GM12878 (cell line): Measurements from ENCODE around the gene PITPNC1. TPM values are rescaled to one million over a fixed set of nuclear protein-coding genes. Genes with fewer than 3 reads are reported as not detected.

Experiments used
- ATAC-seq: fragments of 200-7000 bp; cut with Tn5 transposase; 3 replicates; pipeline ENCODE4 v1.9.1; 2020; ENCODE audit warnings: mild to moderate bottlenecking, moderate library complexity
- BruUV-seq: library from RNA; stranded (reverse); fragments of 400-500 nt; replicated peaks from 2 replicates; lab custom pipeline; 2021; lab: Mats Ljungman, UMichigan
- CTCF ChIA-PET: fragments of 300-600 bp; sonication (Branson Sonifier 250); formaldehyde crosslinking; extraction: SDS; loops from one replicate; lab custom pipeline; 2021; ENCODE audit warnings: inconsistent platforms; lab: Yijun Ruan, JAX
- POLR2A ChIA-PET: fragments of 350-600 bp; formaldehyde crosslinking; extraction: SDS; loops from one replicate; lab custom pipeline; 2021; ENCODE audit warnings: inconsistent platforms; lab: Charles Lee
- RAD21 ChIA-PET: fragments of 300-600 bp; sonication (Branson Sonifier 250); formaldehyde crosslinking; loops from one replicate; lab custom pipeline; 2023; ENCODE audit warnings: antibody characterized with exemption; ENCODE audit not compliant: unreplicated experiment; lab: Charles Lee
- SMC1A ChIA-PET: fragments of 300-600 bp; sonication (Branson Sonifier 250); formaldehyde crosslinking; loops from one replicate; lab custom pipeline; 2023; ENCODE audit not compliant: unreplicated experiment, uncharacterized antibody; lab: Charles Lee
- DNase-seq: peaks from one replicate; pipeline ENCODE4 v3.0.0-alpha.2; 2011; ENCODE audit warnings: low read depth, low spot score
- FAIRE-seq: peaks from 3 replicates; lab custom pipeline; 2011; peaks lifted over from hg19 to GRCh38; lab: Jason Lieb, UNC
- H2AFZ ChIP-seq: 2 replicates; pipeline ENCODE4 v1.6.0; 2011; ENCODE audit warnings: low read depth, low read length, control low read depth; ENCODE audit not compliant: control insufficient read depth
- H3K27ac ChIP-seq: 2 replicates; pipeline ENCODE4 v1.5.1; 2011; ENCODE audit warnings: control low read depth; ENCODE audit not compliant: control insufficient read depth, insufficient read depth
- H3K27me3 ChIP-seq, 2 experiments: replicated peaks in 1 of 2; 2 replicates each; pipeline versions ENCODE4 v1.6.0 to v1.6.1; 2011; ENCODE audit warnings: low read length in 1 of 2; ENCODE audit not compliant: control insufficient read depth in 2 of 2, insufficient read depth in 2 of 2
- H3K36me3 ChIP-seq, 2 experiments: 2 replicates each; pipeline ENCODE4 v1.5.1; 2011; ENCODE audit warnings: low read length in 1 of 2; ENCODE audit not compliant: control insufficient read depth in 2 of 2, insufficient read depth in 2 of 2
- H3K4me1 ChIP-seq: 2 replicates; pipeline ENCODE4 v1.6.1; 2011; ENCODE audit warnings: mild to moderate bottlenecking, low read length, moderate library complexity, mixed read lengths; ENCODE audit not compliant: control insufficient read depth, insufficient read depth
- H3K4me2 ChIP-seq: 2 replicates; pipeline ENCODE4 v1.6.0; 2011; ENCODE audit warnings: control low read depth; ENCODE audit not compliant: control insufficient read depth, insufficient read depth
- H3K4me3 ChIP-seq: fragments of 200-600 bp; sonication (generic); 2 replicates; pipeline ENCODE4 v1.5.1; 2016
- H3K79me2 ChIP-seq: 2 replicates; pipeline ENCODE4 v1.6.0; 2011; ENCODE audit warnings: low read length; ENCODE audit not compliant: control insufficient read depth, insufficient read depth
- H3K9ac ChIP-seq: 2 replicates; pipeline ENCODE4 v1.8.0; 2011; ENCODE audit warnings: low read length, control low read depth, mixed read lengths; ENCODE audit not compliant: control insufficient read depth, insufficient read depth
- H3K9me3 ChIP-seq: replicated peaks from 3 replicates; pipeline ENCODE4 v1.5.1; 2011; ENCODE audit warnings: mild to moderate bottlenecking, low read length; ENCODE audit not compliant: control insufficient read depth, insufficient read depth
- H4K20me1 ChIP-seq: 2 replicates; pipeline ENCODE4 v1.6.0; 2011; ENCODE audit not compliant: control insufficient read depth, insufficient read depth
- ATF7 ChIP-seq: fragments of 450-650 bp; IDR thresholded peaks from 2 replicates; pipeline ENCODE4 v1.6.1; 2016; ENCODE audit warnings: low read depth, mild to moderate bottlenecking
- BACH1 ChIP-seq: fragments of 450-650 bp; IDR thresholded peaks from 2 replicates; pipeline ENCODE4 v1.6.1; 2017; ENCODE audit warnings: mild to moderate bottlenecking, borderline replicate concordance
- BCL11A ChIP-seq: IDR thresholded peaks from 2 replicates; pipeline ENCODE4 v1.6.1; 2011; ENCODE audit warnings: low read depth, low read length
- BHLHE40 ChIP-seq, 2 experiments: fragments of 450-650 bp in 1 of 2; IDR thresholded peaks; 2 replicates each; pipeline ENCODE4 v1.6.1; 2011 to 2017; ENCODE audit warnings: low read depth in 2 of 2, borderline replicate concordance in 1 of 2, improper control_type of control experiment in 1 of 2, low read length in 1 of 2, mild to moderate bottlenecking in 1 of 2
- CHD4 ChIP-seq: fragments of 200-600 bp; sonication (generic); IDR thresholded peaks from 2 replicates; pipeline ENCODE4 v1.6.1; 2016; ENCODE audit warnings: mild to moderate bottlenecking
- FOS ChIP-seq: IDR thresholded peaks from 3 replicates; pipeline ENCODE4 v1.6.1; 2011; ENCODE audit warnings: borderline replicate concordance; ENCODE audit not compliant: insufficient read length; ENCODE audit errors: extremely low read depth
- FOXK2 ChIP-seq: fragments of 450-650 bp; IDR thresholded peaks from 2 replicates; pipeline ENCODE4 v1.6.1; 2017; ENCODE audit warnings: mild to moderate bottlenecking, moderate library complexity
- HCFC1 ChIP-seq: fragments of 150-350 bp; IDR thresholded peaks from 2 replicates; pipeline ENCODE4 v1.6.1; 2014; ENCODE audit warnings: low read length
- JUND ChIP-seq: IDR thresholded peaks from 2 replicates; pipeline ENCODE4 v1.6.1; 2012; ENCODE audit warnings: low read depth, mild to moderate bottlenecking, low read length, improper control_type of control experiment, moderate library complexity
- RB1 ChIP-seq: fragments of 450-650 bp; formaldehyde crosslinking; IDR thresholded peaks from 2 replicates; pipeline ENCODE4 v1.6.1; 2017; ENCODE audit warnings: mild to moderate bottlenecking, borderline replicate concordance
- RBBP5 ChIP-seq: fragments of 200-600 bp; sonication (generic); conservative IDR thresholded peaks from 2 replicates; pipeline ENCODE4 v1.6.1; 2016
- WGBS: methylation state at CpG from one replicate; pipeline ENCODE4 v1.1.6; 2016; ENCODE audit warnings: low lambda C conversion rate; ENCODE audit not compliant: insufficient replicate concordance, insufficient coverage; ENCODE audit errors: missing lambda C conversion rate; 5-methylcytosine and 5-hydroxymethylcytosine counted together
- in situ Hi-C: fragments of 300-500 bp; cut with MboI; formaldehyde crosslinking; loops from 9 replicates; pipeline ENCODE4 v1.14.3; 2018; ENCODE audit warnings: mixed read lengths
- intact Hi-C: fragments of 100-400 bp; cut with micrococcal nuclease; formaldehyde crosslinking; loops from one replicate; pipeline ENCODE4 v1.14.2; 2022; ENCODE audit not compliant: unreplicated experiment
- polyA plus RNA-seq, 11 experiments: library from polyadenylated mRNA; depleted of rRNA in 4 of 11; unstranded in 6 of 11; stranded (reverse) in 5 of 11; fragments of >200 nt; fragmentation: Nextera tagmentation in 4 of 11; fragmentation: Illumina TruSeq in 1 of 11; extraction: Ambion mirVana in 4 of 11; extraction: Trizol in 1 of 11; gene quantifications; 1 replicate in 1 of 11; 2 replicates in 10 of 11; pipeline versions ENCODE4 v1.2.1 to v1.2.3, GENCODE V29; 2011 to 2016; ENCODE audit warnings: inconsistent platforms in 2 of 11, missing spikeins in 2 of 11, low read depth in 1 of 11
- total RNA-seq, 4 experiments: library from RNA; depleted of rRNA in 3 of 4; stranded (reverse); fragments of >200 nt in 3 of 4; fragmentation: Illumina TruSeq in 1 of 4; extraction: Trizol in 1 of 4; gene quantifications; 2 replicates each; pipeline versions ENCODE4 v1.2.1 to v1.2.3, GENCODE V29; 2013 to 2021
- TF ChIP-seq, protein P1 (sequence below): fragments of 450-650 bp; IDR thresholded peaks from 2 replicates; pipeline ENCODE4 v1.6.1; 2017; ENCODE audit warnings: antibody characterized with exemption, mild to moderate bottlenecking, moderate library complexity
- TF ChIP-seq, protein P2 (sequence below): fragments of 450-650 bp; formaldehyde crosslinking; IDR thresholded peaks from 2 replicates; pipeline ENCODE4 v1.4.0; 2022; ENCODE audit warnings: mild to moderate bottlenecking, moderate library complexity
- TF ChIP-seq, protein P3 (sequence below): fragments of 450-650 bp; IDR thresholded peaks from 2 replicates; pipeline ENCODE4 v1.6.1; 2017; ENCODE audit warnings: mild to moderate bottlenecking, moderate library complexity

Gene PITPNC1
- total and polyA plus RNA-seq, 10 of the 15 experiments (the other 5 are each of a cell fraction or from before 2014, with no cell fraction given) = 12.2 to 62.4 (median 47.3) TPM

DNA sequence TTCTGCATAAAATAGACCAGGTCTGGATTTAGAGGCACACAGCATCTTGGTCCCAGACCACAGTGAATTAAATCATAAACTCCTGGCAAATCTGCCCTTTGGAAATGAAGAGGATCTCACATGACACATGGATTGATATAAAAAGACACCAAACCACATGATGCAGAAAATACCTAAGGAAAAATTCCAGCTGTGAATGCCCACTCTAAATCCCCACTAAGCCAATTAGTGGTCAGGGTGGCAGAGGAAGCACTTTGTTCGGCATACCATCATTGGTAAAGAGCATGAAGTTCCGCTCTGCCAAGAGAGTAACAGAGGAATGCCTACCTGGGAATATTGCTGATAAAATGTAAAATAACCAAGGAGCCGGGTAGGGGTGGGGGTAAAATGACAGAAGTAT lies 308.3 kb downstream of the PITPNC1 start:
- FAIRE-seq (no peak), DNase-seq (no peak), ATAC-seq (no peak)
- Histone ChIP-seq H3K27ac (no peak overlapping the region), H3K36me3 (no peaks in the 10 kb centered on the region; a peak in 1 of 4 replicates), H3K4me2 (no peak overlapping the region), H3K79me2 (no peaks in the 10 kb centered on the region), H2AFZ (no peak overlapping the region), H3K27me3 (no peaks in the 10 kb centered on the region), H4K20me1 (no peaks in the 10 kb centered on the region), H3K4me1 (peaks cover 18% of the 10 kb centered on the region), H3K4me3 (no peak overlapping the region), H3K9ac (no peak overlapping the region), H3K9me3 (no peaks in the 10 kb centered on the region)
- BruUV-seq = TSS peak; percentile 14
- CTCF ChIA-PET = interaction anchor here (1.2 to 6.7 kb wide), 4 partner anchors 10 to 311 kb away, joined by 3 to 84 read pairs (median 4); no protein-coding TSS in a partner anchor
- in situ Hi-C loops (loop anchor here (5.0 kb wide), 1 partner anchor 308 kb away; the partner anchor contains the start of gene PITPNC1), intact Hi-C loops (loop anchor here (5.0 kb wide), 1 partner anchor 108 kb away; no protein-coding TSS in a partner anchor)
- 85% methylated on average over 3 of the region's 3 CpGs for WGBS
- POLR2A ChIA-PET = interaction anchor here (0.6 to 1.5 kb wide), 2 partner anchors 9 to 35 kb away, joined by 3 read pairs; no protein-coding TSS in a partner anchor
- SMC1A ChIA-PET = interaction anchor here (0.7 to 5.9 kb wide), 8 partner anchors 13 to 309 kb away, joined by 3 to 101 read pairs (median 3); no protein-coding TSS in a partner anchor
- RAD21 ChIA-PET = interaction anchor here (0.7 to 1.1 kb wide), 2 partner anchors 30 to 202 kb away, joined by 3 read pairs; no protein-coding TSS in a partner anchor
- TF ChIP-seq ATF7 (no peak), JUND (no peak), BCL11A (no peak), RBBP5 (no peak), FOXK2 (no peak), BACH1 (no peak), FOS (no peak), HCFC1 (no peak), BHLHE40 (IDR thresholded peaks at IDR 0.05; ENCODE audit: borderline replicate concordance in 1 of 2, low read depth in 2 of 2, low read length in 1 of 2) (no peak), RB1 (no peak), CHD4 (no peak)
- TF ChIP-seq, protein P1, sequence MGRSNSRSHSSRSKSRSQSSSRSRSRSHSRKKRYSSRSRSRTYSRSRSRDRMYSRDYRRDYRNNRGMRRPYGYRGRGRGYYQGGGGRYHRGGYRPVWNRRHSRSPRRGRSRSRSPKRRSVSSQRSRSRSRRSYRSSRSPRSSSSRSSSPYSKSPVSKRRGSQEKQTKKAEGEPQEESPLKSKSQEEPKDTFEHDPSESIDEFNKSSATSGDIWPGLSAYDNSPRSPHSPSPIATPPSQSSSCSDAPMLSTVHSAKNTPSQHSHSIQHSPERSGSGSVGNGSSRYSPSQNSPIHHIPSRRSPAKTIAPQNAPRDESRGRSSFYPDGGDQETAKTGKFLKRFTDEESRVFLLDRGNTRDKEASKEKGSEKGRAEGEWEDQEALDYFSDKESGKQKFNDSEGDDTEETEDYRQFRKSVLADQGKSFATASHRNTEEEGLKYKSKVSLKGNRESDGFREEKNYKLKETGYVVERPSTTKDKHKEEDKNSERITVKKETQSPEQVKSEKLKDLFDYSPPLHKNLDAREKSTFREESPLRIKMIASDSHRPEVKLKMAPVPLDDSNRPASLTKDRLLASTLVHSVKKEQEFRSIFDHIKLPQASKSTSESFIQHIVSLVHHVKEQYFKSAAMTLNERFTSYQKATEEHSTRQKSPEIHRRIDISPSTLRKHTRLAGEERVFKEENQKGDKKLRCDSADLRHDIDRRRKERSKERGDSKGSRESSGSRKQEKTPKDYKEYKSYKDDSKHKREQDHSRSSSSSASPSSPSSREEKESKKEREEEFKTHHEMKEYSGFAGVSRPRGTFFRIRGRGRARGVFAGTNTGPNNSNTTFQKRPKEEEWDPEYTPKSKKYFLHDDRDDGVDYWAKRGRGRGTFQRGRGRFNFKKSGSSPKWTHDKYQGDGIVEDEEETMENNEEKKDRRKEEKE = no peak
- TF ChIP-seq, protein P2, sequence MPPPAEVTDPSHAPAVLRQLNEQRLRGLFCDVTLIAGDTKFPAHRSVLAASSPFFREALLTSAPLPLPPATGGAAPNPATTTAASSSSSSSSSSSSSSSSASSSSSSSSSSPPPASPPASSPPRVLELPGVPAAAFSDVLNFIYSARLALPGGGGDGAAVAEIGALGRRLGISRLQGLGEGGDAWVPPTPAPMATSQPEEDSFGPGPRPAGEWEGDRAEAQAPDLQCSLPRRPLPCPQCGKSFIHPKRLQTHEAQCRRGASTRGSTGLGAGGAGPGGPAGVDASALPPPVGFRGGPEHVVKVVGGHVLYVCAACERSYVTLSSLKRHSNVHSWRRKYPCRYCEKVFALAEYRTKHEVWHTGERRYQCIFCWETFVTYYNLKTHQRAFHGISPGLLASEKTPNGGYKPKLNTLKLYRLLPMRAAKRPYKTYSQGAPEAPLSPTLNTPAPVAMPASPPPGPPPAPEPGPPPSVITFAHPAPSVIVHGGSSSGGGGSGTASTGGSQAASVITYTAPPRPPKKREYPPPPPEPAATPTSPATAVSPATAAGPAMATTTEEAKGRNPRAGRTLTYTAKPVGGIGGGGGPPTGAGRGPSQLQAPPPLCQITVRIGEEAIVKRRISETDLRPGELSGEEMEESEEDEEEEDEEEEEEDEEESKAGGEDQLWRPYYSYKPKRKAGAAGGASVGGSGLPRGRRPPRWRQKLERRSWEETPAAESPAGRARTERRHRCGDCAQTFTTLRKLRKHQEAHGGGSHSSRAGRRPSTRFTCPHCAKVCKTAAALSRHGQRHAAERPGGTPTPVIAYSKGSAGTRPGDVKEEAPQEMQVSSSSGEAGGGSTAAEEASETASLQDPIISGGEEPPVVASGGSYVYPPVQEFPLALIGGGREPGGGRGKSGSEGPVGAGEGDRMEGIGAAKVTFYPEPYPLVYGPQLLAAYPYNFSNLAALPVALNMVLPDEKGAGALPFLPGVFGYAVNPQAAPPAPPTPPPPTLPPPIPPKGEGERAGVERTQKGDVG = no peak
- TF ChIP-seq, protein P3, sequence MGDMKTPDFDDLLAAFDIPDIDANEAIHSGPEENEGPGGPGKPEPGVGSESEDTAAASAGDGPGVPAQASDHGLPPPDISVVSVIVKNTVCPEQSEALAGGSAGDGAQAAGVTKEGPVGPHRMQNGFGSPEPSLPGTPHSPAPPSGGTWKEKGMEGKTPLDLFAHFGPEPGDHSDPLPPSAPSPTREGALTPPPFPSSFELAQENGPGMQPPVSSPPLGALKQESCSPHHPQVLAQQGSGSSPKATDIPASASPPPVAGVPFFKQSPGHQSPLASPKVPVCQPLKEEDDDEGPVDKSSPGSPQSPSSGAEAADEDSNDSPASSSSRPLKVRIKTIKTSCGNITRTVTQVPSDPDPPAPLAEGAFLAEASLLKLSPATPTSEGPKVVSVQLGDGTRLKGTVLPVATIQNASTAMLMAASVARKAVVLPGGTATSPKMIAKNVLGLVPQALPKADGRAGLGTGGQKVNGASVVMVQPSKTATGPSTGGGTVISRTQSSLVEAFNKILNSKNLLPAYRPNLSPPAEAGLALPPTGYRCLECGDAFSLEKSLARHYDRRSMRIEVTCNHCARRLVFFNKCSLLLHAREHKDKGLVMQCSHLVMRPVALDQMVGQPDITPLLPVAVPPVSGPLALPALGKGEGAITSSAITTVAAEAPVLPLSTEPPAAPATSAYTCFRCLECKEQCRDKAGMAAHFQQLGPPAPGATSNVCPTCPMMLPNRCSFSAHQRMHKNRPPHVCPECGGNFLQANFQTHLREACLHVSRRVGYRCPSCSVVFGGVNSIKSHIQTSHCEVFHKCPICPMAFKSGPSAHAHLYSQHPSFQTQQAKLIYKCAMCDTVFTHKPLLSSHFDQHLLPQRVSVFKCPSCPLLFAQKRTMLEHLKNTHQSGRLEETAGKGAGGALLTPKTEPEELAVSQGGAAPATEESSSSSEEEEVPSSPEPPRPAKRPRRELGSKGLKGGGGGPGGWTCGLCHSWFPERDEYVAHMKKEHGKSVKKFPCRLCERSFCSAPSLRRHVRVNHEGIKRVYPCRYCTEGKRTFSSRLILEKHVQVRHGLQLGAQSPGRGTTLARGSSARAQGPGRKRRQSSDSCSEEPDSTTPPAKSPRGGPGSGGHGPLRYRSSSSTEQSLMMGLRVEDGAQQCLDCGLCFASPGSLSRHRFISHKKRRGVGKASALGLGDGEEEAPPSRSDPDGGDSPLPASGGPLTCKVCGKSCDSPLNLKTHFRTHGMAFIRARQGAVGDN = no peak
